SH-SY5Y (cell line): Measurements from ENCODE around the gene CYFIP2.

Experiments
- GATA2 ChIP-seq: IDR thresholded peaks from 2 replicates; pipeline ENCODE4 v1.6.1; 2011; ENCODE audit warnings: mild to moderate bottlenecking, low read depth, low read length
- GATA3 ChIP-seq: IDR thresholded peaks from 2 replicates; pipeline ENCODE4 v1.6.1; 2011; ENCODE audit warnings: low read depth, mild to moderate bottlenecking, low read length, moderate library complexity

GRCh38 chr5:157295247-157295646, 29.3 kb downstream of the CYFIP2 start:
- TF ChIP-seq GATA3 (no peak), GATA2 (no peak)
